Measurements from ENCODE around the gene FRMD4A.

DNA sequence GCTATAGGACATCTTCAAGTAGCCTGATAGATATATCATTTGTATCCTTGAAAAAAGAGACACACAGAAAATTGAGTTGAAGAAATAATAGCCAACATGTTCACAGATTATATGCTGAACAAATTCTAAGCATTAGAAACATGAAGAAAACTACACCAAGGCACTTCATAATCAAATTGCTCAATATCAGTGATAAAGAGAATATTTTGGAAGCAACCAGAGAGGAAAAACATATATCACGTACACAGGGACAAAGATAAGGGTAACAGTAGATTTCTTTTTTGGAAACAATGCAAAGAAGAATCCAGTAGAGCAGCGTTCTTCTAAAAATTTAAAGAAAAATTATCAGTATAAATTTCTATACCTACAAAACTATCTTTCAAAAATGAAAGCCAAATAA is 6.0 kb upstream of the FRMD4A start:
- TF ChIP-seq POLR2A (IDR thresholded peaks at IDR 0.05; ENCODE audit: low read depth, low read length) (no peak), POLR2AphosphoS5 (IDR thresholded peaks at IDR 0.05; ENCODE audit: low read depth, low read length) (no peak), TAF1 (IDR thresholded peaks at IDR 0.05; ENCODE audit: low read depth, low read length) (no peak), SPI1 (IDR thresholded peaks at IDR 0.05; ENCODE audit: low read depth, low read length) (no peak), PAX5 (IDR thresholded peaks at IDR 0.05; ENCODE audit: insufficient read depth, low read length, severe bottlenecking) (no peak), POU2F2 (IDR thresholded peaks at IDR 0.05; ENCODE audit: low read depth, low read length) (no peak)
